Lung (tissue), 12 donors: Measurements from ENCODE around the gene TWF2. TPM values are rescaled to one million over a fixed set of nuclear protein-coding genes. Genes with fewer than 3 reads are reported as not detected.
A peak's percentile ranks its signal among the peaks of the same experiment; 100 is the strongest.

ENCODE experiments used
- ATAC-seq: fragments of 200-7000 bp; cut with Tn5 transposase; one replicate; pipeline ENCODE4 v1.9.1; 2020; ENCODE audit warnings: moderate number of reproducible peaks; ENCODE audit not compliant: insufficient read depth, low FRiP score
- DNase-seq, 3 donors: peaks; one replicate each; pipeline ENCODE4 v3.0.0-alpha.2; 2013 to 2017
- H3K27ac ChIP-seq, 2 donors: one replicate each; pipeline ENCODE4 v1.5.1; 2013; ENCODE audit warnings: mild to moderate bottlenecking in 2 of 2, moderate library complexity in 2 of 2, control low read depth in 1 of 2, inconsistent platforms in 1 of 2, low read depth in 1 of 2, low read length in 1 of 2
- H3K27me3 ChIP-seq, 3 donors: one replicate each; pipeline ENCODE4 v1.5.1; 2013; ENCODE audit warnings: low read length in 2 of 3; ENCODE audit not compliant: control insufficient read depth in 3 of 3, insufficient read depth in 3 of 3
- H3K36me3 ChIP-seq, 4 donors: one replicate each; pipeline ENCODE4 v1.5.1; 2013; ENCODE audit warnings: low read length in 4 of 4, mild to moderate bottlenecking in 1 of 4, moderate library complexity in 1 of 4; ENCODE audit not compliant: control insufficient read depth in 4 of 4, insufficient read depth in 4 of 4
- H3K4me1 ChIP-seq, 5 donors: one replicate each; pipeline ENCODE4 v1.5.1; 2013; ENCODE audit warnings: low read length in 5 of 5, mild to moderate bottlenecking in 2 of 5, moderate library complexity in 1 of 5; ENCODE audit not compliant: control insufficient read depth in 5 of 5, insufficient read depth in 5 of 5
- H3K4me3 ChIP-seq: one replicate; pipeline ENCODE4 v1.5.1; 2013; ENCODE audit warnings: mild to moderate bottlenecking, control low read depth, moderate library complexity
- H3K9ac ChIP-seq, 2 donors: one replicate each; pipeline ENCODE4 v1.5.1; 2013; ENCODE audit warnings: low read length in 2 of 2, control low read depth in 1 of 2; ENCODE audit not compliant: insufficient read depth in 1 of 2
- H3K9me3 ChIP-seq, 4 donors: one replicate each; pipeline ENCODE4 v1.5.1; 2013; ENCODE audit warnings: low read length in 3 of 4, mild to moderate bottlenecking in 1 of 4, moderate library complexity in 1 of 4; ENCODE audit not compliant: control insufficient read depth in 4 of 4, insufficient read depth in 3 of 4
- CTCF ChIP-seq: IDR thresholded peaks from 2 replicates; pipeline ENCODE4 v1.5.1; 2012; ENCODE audit warnings: mild to moderate bottlenecking; ENCODE audit errors: control extremely low read depth, extremely low read depth
- WGBS, 2 donors: extraction: QIAGEN DNeasy Blood & Tissue Kit; methylation state at CpG; one replicate each; pipeline ENCODE4 v1.1.7; 2013; 5-methylcytosine and 5-hydroxymethylcytosine counted together
- polyA plus RNA-seq, 2 donors: library from polyadenylated mRNA; stranded (reverse); fragments of 200-250 nt; gene quantifications; one replicate each; pipeline ENCODE4 v1.2.1, GENCODE V29; 2013
- total RNA-seq, 2 donors: library from RNA; depleted of rRNA in 1 of 2; stranded (reverse); fragments of >200 nt in 1 of 2; gene quantifications; one replicate each; pipeline ENCODE4 v1.2.1, GENCODE V29; 2014 to 2021
- donor health status: control.
- donor health status: control.
- donor health status: Bipolar disorder and iron deficiency.
- donor health status: healthy.
- donor health status: DM: yes; HTN: yes; CAD: no.

Gene TWF2
- total and polyA plus RNA-seq, 4 donors: 25.7 to 104 (median 60.7) TPM

GRCh38 chr3:52248816-52249547, 10.0 kb upstream of the TWF2 start:
- peak in 2 of 3 donors; percentile 25 to 42 for DNase-seq
- 71 to 84% methylated on average over 10 of the region's 10 CpGs for WGBS, 2 donors
- Histone ChIP-seq H3K4me3 (no peak overlapping the region), H3K9me3 (no peaks in the 10 kb centered on the region), H3K4me1 (peaks cover 0 to 15% (median 10%) of the 10 kb centered on the region in 5 donors), H3K9ac (no peak overlapping the region), H3K36me3 (peaks cover 0 to 34% (median 20%) of the 10 kb centered on the region in 4 donors), H3K27ac (no peak overlapping the region), H3K27me3 (no peaks in the 10 kb centered on the region)
- ATAC-seq: no peak
- TF ChIP-seq CTCF: no peak

- peak overlapping the region in 1 of 2 donors; percentile 36 for H3K27ac ChIP-seq
- no peak for DNase-seq
- 91 to 94% methylated on average over 10 of the region's 10 CpGs for WGBS, 2 donors
- peaks cover 0 to 28% (median 17%) of the 10 kb centered on the region in 4 donors for H3K36me3 ChIP-seq
- peaks cover 0 to 3% (median 0%) of the 10 kb centered on the region in 4 donors for H3K9me3 ChIP-seq
- H3K27me3 ChIP-seq: no peaks in the 10 kb centered on the region
- TF ChIP-seq CTCF: no peak
- no peak for ATAC-seq
- H3K4me1 ChIP-seq: peaks cover 0 to 15% (median 10%) of the 10 kb centered on the region in 5 donors
- H3K4me3 ChIP-seq: no peak overlapping the region
- no peak overlapping the region for H3K9ac ChIP-seq
Observed at GRCh38 chr3:52248165-52248541, 9.2 kb upstream of the TWF2 start.

GRCh38 chr3:52247409-52248164, 8.6 kb upstream of the TWF2 start:
- ATAC-seq: no peak
- DNase-seq: no peak

More at GRCh38 chr3:52247409-52248164, 8.6 kb upstream of the TWF2 start:
- Histone ChIP-seq H3K27ac (peak overlapping the region in 1 of 2 donors; percentile 88), H3K4me1 (peaks cover 0 to 15% (median 10%) of the 10 kb centered on the region in 5 donors), H3K27me3 (no peaks in the 10 kb centered on the region), H3K9ac (no peak overlapping the region), H3K9me3 (peaks cover 0 to 3% (median 0%) of the 10 kb centered on the region in 4 donors), H3K36me3 (peaks cover 0 to 24% (median 16%) of the 10 kb centered on the region in 4 donors), H3K4me3 (no peak overlapping the region)
- no peak for TF ChIP-seq CTCF
- WGBS, 2 donors: 98 to 99% methylated on average over 7 of the region's 7 CpGs
